Left colon (tissue), 2 donors: ENCODE results near the gene SLC36A1. TPM values are rescaled to one million over a fixed set of nuclear protein-coding genes. Genes with fewer than 3 reads are reported as not detected.
A peak's percentile ranks its signal among the peaks of the same experiment; 100 is the strongest.
"Not testable (repeated sequence)": the region's sequence is repeated elsewhere in the genome, so short reads cannot be mapped to it uniquely, and the experiment has no call there.

Experiments
- ATAC-seq: fragments of 200-7000 bp; cut with Tn5 transposase; one replicate; pipeline ENCODE4 v1.9.1; 2020; ENCODE audit warnings: mild to moderate bottlenecking, moderate library complexity
- DNase-seq, 2 donors: peaks; one replicate each; pipeline ENCODE4 v3.0.0-alpha.2; 2020
- intact Hi-C, 2 donors: fragments of 100-400 bp; cut with DNase I in 1 of 2; cut with micrococcal nuclease in 1 of 2; formaldehyde crosslinking; loops; one replicate each; pipeline versions ENCODE4 v1.11.2 to v1.14.0; 2022; cut with DNase I, micrococcal nuclease
- total RNA-seq, 2 donors: library from RNA; stranded (reverse); fragmentation: NEBNext Ultra II Directional; extraction: Animal tissue kit (Norgen Biotek cat#: 25700); gene quantifications; one replicate each; pipeline ENCODE4 v1.2.1, GENCODE V29; 2021
- donor health status: DM: no; HTN: no; CAD: no.
- donor health status: DM: yes; HTN: yes; CAD: no.

Gene SLC36A1
- total RNA-seq, 2 donors from 2014 or later: 46.1 to 52.5 TPM

DNA sequence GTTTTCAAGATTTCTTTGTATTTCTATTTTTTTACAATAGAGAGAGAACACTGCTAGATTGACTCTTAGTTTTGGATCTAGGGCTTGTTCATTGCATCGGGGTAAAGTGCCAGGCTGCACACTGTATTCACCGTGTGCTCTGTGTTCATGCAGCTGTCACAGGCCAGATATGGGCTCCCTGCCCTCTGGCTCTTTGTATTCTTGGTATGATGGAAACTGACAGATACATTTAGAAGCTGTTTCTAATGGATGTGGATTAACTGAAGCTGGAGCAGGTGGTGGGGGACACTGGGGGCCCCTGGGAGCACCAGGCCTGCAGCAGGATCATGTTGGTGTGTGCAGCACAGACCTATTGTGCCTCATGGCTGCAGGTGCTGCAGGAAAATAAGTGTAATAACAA is 28.0 kb downstream of the SLC36A1 start:
- DNase-seq (no peak), ATAC-seq (peak; percentile 6)
- intact Hi-C loops: no loop called here

DNA sequence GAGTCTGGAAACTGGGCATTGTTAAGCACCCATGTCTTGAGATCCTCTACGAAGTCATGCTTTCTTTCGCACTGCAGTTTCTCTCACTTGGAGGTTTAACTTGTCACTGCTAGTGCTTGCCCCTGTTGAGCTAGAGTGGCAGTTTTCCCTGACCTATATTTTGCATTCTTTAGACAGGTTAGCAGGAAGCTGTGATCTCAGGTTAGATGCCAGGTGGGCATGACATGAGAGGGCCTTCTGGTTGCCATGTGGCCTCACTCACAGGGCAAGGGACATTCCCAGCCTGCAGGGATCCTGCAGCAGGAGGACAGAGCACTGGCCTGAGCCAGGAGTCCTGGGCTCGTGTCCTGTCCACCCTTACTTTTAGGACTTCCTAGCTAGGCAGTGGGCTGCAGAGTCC is 28.6 kb downstream of the SLC36A1 start:
- no peak for DNase-seq
- ATAC-seq: no peak
- intact Hi-C loops: no loop called here

DNA sequence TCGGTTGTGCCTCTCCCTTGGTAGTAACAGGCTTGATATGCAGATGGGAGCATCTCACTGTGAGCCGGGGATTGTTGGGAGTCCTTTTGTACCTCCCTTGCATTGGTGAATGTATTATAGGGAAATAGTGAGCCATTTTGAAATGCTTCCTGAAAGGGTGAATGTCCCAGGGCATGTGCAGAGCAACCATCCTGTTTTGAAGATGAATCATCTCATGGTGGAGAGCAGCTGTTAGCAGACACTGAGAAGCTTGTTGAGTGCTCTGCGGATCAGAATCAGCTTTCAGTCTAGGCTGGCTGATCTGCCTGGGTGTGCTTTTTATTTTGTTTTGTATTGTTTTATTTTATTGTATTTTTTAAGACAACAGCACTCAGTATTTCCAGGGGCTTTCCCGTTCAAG is 29.7 kb downstream of the SLC36A1 start:
- ATAC-seq (no peak), DNase-seq (no peak)
- intact Hi-C loops: no loop called here

DNA sequence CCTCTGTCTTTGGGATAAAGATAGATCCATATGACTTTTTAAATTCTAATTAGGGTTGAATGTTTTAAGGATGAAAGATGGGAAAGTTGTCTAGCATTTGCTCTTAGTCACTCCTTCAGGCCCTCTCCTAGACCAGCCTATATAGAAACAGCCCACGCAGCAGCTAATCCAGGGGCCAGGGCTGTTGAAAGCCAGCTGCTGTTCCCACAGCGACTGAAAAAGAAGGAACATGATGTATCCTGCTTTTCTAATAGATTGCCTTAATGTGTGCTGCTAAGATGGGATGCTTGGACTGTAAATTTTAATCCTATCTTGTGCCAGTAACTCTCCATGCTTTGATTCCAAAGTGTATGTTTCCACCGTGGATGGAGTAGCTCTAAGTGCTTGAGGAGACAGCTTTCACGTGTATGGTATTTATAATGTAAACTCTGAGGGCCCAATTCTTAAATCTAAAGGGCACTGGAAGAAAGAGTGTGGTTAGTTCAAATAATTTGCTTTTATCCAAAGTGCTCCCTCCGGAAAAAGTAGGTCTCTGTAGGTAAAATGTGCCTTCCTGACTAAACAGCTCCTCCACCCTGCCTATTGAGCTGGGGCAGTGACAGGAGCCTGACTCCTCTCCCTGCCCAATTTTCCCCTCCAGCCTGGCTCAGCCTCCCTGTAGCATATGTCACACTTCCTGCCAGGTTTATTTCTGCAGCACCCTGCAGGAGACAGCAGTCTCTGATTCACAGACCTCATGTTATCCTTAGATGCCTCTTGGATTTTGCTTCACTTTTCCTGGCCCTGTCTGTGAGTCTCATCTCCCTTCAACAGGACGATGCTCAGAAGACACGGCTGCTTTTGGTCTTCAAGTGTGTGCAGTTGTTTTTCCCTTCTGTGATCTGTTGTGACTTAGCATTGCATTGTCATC is 33.2 kb downstream of the SLC36A1 start:
- intact Hi-C loops: no loop called here
- no peak for DNase-seq

DNA sequence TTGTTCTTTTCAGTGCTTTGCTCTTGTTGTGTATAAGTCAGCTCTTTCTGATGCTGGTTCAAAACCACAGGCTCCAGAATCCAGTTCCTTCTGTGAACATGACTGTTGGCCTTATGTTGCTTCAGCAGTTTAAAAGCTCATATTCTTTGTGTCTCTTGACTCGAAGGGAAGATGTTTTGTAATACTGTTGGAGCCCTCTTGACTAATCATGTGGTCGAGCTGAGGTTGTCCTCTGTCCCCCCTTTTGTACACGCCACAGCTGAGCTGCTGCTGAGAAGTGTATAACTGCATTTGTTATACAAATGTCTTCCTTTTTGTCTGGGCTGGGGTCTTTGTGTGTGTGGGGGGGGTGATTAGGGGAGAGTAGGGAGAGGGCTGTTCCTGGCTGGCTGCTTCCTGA is 35.8 kb downstream of the SLC36A1 start:
- intact Hi-C loops: no loop called here
- ATAC-seq (peak; percentile 16), DNase-seq (no peak)

More for the DNA sequence above, 33.2 kb downstream of the SLC36A1 start:
- no peak for ATAC-seq

DNA sequence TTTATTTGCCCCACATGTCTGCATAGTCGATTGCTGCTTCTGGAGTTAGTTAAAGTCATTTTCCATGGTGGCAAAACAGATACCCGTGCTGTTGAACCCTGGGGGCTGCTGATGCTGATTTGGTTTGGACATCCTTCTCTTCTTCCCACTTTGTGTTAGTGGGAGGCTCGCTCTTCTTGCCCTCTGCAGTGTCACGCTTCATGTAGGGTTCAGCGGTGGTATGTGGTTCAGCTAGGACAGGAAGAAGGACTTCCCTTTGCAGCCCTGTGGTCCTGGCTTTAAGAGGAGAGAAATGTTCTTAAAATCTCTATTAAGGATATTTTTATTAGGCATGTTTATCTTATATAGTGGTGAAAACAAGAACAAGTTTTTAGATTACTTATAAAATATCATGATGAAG is 36.2 kb downstream of the SLC36A1 start:
- ATAC-seq (no peak), DNase-seq (no peak)
- intact Hi-C loops: no loop called here

DNA sequence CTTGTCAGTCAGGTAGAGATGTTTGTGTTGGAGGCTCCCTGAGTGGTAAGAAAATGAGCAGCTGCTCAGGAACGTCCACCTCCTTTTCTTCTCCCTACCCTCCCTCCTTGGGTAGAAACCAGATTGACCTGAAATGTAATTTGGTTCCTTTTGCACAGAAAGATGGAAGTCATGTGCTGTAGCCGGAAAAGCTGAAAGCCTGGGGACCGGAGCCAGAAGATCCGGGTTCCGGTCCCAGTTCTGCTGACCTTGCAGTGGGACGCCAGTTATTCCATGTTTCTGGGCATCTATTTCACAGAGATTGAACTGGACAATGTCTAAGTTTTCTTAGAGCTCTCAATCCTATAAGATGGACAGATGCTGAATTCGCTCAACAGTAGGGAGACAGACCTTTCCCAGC is 40.1 kb downstream of the SLC36A1 start:
- intact Hi-C loops: no loop called here
- DNase-seq (no peak), ATAC-seq (no peak)

DNA sequence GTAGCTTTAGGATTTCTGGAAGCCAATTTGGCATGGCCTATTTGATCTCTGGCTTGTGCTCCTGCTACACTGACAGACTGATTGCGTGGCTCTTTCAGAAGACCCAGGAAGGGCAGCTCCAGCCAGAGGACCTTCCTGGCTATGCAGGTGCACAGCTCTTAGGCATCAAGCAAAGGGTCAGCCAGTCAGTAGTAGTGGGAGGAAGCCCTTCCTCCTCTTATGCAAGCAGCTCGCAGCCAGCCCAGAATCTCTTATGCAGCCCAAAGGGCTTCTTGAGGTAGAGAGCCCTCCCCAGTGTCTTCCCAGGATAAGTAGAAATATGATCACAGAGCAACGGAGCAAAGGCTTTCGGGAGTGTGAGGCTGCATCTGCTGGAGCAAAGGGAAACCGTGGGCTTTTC is 43.2 kb downstream of the SLC36A1 start:
- no peak for DNase-seq
- no peak for ATAC-seq
- intact Hi-C loops: no loop called here

DNA sequence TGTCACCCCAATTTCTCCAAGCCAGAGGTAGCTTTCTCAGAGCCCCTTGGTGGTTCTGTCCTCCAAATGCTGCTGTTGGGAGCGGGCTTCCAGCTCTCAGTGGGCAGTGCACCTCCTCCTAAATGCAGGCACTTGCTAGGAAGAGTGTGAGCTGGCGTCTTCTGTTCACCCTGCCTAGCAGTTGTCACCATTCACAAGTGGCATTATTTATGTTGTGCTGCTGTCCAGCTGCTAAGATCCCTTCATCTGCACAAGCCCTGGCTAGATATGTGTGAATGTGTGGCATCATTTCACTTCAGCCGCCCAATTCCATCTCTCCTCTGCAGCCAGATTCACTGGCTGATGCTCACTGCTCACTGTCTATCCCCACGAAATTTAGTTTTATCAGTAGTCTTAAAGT is 43.7 kb downstream of the SLC36A1 start:
- DNase-seq (no peak), ATAC-seq (no peak)
- intact Hi-C loops: no loop called here

DNA sequence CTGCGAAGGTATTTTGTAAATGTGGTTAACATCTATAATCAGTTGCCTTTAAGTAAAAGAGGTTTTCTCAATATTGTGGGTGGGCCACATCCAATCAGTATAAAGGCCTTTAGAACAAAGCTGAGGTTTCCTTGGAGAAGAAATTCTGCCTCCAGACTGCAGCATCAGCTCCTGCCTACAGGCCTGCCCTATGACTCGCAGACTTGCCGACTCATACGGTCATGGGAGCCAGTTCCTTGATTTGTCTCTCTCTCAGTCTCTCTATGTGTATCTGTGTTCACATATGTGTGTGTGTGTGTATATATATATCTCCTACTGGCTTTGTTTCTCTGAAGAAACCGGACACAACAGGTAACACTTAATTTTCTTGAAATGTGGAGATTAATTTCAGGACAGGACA is 45.3 kb downstream of the SLC36A1 start:
- intact Hi-C loops: no loop called here
- DNase-seq (no peak), ATAC-seq (peak; percentile 24)

DNA sequence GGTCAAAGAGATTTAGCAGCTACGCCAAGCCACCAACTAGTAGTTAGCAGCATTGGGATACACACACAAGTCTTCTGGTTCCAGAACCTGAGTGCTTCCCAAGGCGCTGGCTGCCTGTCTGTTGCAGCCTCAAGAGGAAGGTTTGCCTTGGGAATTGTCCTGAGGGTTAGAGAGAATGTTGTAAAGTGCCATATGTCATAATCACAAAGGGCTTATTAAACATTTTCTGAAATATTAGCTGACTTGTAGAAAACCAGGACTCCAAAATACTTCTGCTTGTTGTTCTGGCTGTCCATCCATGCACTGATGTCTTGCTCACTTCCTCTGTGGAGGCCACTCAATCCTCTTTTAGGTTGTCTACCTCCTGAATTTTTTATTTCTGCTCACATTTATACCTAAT is 46.3 kb downstream of the SLC36A1 start:
- no peak for DNase-seq
- ATAC-seq: no peak
- intact Hi-C loops: no loop called here

DNA sequence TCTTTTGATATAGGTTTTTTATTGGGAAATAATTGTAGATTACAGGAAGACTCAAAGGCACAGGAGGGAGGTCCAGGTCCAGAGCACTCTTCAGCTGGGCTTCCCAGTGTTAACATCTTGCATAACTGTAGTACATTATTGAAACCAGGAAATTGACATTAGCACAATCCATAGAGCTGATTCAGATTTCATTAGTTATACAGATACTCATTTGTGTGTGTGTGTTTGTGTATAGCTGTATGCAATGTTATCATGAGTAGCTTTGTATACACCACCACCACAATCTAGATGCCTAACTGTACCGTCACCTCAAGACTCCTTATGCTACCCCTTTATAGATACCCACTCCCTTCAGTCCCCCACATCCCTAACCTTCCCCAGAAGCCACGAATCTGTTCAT is 47.9 kb downstream of the SLC36A1 start:
- intact Hi-C loops: loop anchor here in 1 of 2 donors (5.0 kb wide), 1 partner anchor 48 kb away; the partner anchor contains the start of gene SLC36A1
- DNase-seq: no peak
- no peak for ATAC-seq

DNA sequence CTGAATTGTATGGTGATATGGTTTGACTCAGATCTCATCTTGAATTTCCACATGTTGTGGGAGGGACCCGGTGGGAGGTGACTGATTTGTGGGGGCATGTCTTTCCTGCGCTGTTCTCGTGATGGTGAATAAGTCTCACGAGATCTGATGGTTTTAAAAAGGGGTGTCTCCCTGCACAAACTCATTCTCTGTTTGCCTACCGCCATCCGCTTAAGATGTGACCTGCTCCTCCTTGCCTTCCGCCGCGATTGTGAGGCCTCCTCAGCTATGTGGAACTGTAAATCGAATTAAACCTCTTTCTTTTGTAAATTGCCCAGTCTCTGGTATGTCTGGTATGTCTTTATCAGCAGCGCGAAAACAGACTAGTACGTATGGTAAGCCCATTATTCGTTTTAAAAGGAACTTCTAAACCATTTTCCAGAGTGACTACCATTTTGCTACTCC is 48.7 kb downstream of the SLC36A1 start:
- no peak for DNase-seq
- intact Hi-C loops: loop anchor here in 1 of 2 donors (5.0 kb wide), 1 partner anchor 49 kb away; the partner anchor contains the start of gene SLC36A1
- ATAC-seq: no peak

DNA sequence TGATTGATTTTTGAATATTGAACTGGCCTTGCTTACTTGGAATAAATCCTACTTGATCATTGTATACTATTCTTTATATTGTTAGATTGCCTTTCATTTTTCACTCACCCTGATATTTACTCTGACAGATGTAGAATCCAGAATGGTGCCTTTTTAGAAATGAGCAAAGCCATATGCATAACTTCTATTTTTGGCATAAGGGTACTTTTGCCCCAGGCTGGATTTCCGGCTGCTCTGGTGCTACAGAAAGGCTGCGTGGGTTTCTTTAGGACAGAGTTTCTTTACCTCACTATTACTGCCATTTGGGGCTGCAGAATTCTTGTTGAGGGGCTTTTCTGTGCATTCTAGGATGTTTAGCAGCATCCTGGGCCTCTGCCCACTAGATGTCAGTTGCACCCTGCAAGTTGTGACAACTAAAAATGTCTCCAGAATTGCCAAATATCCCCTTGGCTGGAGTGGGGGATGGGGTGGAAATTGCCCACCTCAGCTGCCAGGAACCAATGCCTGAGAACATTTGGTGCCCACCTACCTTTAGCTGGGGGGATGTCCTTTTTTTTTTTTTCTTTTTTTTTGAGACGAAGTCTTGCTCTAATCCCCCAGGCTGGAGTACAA is 50.1 kb downstream of the SLC36A1 start:
- no peak for DNase-seq
- intact Hi-C loops: loop anchor here in 1 of 2 donors (5.0 kb wide), 1 partner anchor 50 kb away; the partner anchor contains the start of gene SLC36A1
- no peak for ATAC-seq

DNA sequence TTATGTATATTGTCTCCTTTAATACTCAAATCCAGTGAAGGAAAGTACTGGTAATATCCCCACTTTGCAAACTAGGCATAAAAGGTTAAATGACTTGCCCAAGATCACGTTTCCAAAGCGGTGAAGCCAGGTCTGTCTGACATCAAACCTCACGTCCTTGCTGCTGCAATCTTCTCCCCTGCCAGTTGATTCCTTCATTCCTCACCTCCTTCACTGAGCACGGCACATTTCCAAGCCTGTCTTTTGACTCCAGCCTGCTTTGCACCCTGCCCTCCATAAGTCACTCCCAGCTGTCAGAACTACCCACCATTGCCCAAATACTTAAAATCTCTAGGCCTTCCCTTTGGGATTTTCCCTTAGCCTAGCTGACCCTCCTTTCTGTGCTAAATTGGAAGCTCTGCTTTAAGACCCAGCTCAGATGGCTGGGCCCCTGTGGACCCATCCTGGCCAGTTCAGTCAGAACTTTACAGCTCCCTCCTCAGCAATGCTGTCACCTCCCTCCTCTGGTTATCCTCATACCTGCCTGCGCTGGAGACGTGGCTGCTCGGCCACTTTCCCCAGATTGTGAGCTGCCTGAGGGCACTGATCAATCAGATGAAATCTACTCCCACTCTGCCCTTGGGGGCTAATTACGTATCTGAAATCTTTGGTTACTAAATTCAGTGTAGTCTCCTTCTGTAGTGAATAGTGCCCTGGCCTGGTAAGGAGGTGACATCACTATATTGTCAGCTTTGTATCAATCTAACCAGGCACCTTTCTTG is 51.2 kb downstream of the SLC36A1 start:
- ATAC-seq (no peak), DNase-seq (no peak)
- intact Hi-C loops: loop anchor here in 1 of 2 donors (5.0 kb wide), 1 partner anchor 51 kb away; the partner anchor contains the start of gene SLC36A1

DNA sequence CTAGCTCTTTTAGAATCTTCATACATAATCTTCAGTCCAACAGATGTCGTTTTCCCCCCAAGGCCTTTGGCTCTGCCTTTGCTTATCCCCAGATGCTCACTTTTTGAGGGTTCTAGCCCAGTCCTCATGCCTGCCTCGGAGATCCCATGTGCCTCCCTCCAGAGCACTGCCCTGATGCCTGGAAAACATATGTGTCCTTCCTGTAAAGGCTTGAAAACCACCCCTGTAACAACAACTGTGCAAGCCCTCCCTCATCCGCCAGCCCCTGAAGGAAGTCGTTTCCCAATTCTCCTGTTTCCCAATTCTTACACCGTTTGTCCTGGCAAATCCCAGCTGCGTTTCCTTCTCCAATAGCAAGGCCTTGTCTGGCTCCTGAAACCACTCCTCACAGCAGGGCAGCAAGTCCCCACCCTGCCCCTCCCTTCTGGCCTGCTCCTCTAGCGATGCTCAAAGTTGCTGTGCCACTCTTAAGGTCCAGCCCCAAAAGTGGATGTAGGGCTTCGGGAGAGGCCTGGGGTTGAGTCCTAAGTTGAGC is 52.2 kb downstream of the SLC36A1 start:
- no peak for DNase-seq
- peak; percentile 15 for ATAC-seq
- intact Hi-C loops: loop anchor here in 1 of 2 donors (5.0 kb wide), 1 partner anchor 52 kb away; the partner anchor contains the start of gene SLC36A1

DNA sequence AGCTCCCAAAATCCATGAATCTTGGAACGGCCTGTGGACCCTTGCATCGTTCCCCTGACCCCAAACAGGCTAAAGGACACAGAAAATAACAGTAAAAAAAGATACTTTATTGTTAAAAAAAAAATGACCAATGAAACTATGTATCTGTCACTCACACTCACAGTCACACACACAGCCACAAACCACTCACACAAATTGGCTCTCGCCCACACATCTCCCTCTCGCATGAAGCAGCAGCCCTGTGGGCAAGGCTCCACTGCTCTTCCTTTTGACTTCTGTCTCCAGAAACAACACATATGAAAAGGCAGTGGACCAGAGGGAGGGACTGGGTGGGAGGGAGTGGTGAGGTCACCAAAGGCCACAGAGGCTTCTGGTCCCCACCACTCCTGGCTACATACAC is 56.6 kb downstream of the SLC36A1 start:
- intact Hi-C loops: no loop called here
- ATAC-seq: no peak
- no peak for DNase-seq

DNA sequence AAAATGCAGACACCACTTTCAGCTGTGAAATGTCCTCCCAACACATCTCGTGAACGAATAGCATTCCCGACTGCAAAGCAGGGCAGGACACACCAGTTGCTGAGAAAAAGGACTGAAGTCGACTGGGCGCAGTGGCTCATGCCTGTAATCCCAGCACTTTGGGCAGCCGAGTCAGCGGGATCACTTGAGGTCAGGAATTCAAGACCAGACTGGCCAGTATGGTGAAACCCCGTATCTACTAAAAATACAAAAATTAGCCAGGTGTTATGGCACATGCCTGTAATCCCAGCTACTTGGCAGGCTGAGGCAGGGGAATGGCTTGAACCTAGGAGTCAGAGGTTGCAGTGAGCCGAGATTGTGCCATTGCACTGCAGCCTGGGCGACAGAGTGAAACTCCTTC is 60.9 kb downstream of the SLC36A1 start:
- intact Hi-C loops, ATAC-seq, DNase-seq: not testable (repeated sequence)

DNA sequence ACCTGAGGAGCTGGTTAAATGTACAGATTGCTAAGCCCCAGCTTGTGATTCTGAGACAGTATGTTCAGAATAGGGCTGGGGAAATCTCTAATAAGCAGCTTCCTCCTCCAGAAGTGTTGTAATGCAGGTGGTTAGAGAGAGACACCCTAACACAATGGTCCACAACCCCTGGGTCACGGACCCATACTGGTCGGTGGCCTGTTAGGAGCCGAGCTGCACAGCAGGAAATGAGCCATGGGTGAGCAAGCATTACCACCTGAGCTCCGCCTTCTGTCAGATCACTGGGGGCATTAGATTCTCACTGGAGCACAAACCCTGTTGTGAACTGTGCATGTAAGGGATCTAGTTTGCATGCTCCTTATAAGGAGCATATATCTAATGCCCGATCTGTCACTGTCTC is 61.8 kb downstream of the SLC36A1 start:
- ATAC-seq (no peak), DNase-seq (no peak)
- intact Hi-C loops: no loop called here
